ENCODE measurements around the gene NSD1. TPM values are rescaled to one million over a fixed set of nuclear protein-coding genes. Genes with fewer than 3 reads are reported as not detected.

Gene NSD1
- total RNA-seq, 4 donors from 2014 or later: 46.4 to 112 (median 50.1) TPM

DNA sequence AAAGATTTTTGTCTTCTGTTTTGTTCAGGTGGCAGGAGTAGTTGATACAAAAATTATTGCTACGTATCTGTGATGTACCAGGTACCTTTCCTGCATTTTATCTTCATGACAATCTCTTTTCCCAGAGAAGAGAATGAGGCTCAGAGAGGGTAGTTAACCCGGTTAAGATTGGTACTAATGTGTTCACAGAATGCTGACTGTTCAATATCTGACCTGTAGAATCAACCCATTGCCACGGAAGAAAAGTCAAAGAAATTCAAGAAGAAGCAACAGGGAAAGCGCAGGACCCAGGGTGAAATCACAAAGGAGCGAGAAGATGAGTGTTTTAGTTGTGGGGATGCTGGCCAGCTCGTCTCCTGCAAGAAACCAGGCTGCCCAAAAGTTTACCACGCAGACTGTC lies 158.2 kb downstream of the NSD1 start:
- Histone ChIP-seq H3K4me3 (no peak overlapping the region), H3K27me3 (no peaks in the 10 kb centered on the region), H3K9me3 (no peaks in the 10 kb centered on the region), H3K36me3 (peaks cover 0 to 98% (median 0%) of the 10 kb centered on the region in 3 donors), H3K4me1 (peaks cover 0 to 10% (median 8%) of the 10 kb centered on the region in 4 donors), H3K27ac (no peak overlapping the region)
- DNase-seq: no peak
- TF ChIP-seq POLR2A (IDR thresholded peaks at IDR 0.05): no peak
- TF ChIP-seq, protein P1, sequence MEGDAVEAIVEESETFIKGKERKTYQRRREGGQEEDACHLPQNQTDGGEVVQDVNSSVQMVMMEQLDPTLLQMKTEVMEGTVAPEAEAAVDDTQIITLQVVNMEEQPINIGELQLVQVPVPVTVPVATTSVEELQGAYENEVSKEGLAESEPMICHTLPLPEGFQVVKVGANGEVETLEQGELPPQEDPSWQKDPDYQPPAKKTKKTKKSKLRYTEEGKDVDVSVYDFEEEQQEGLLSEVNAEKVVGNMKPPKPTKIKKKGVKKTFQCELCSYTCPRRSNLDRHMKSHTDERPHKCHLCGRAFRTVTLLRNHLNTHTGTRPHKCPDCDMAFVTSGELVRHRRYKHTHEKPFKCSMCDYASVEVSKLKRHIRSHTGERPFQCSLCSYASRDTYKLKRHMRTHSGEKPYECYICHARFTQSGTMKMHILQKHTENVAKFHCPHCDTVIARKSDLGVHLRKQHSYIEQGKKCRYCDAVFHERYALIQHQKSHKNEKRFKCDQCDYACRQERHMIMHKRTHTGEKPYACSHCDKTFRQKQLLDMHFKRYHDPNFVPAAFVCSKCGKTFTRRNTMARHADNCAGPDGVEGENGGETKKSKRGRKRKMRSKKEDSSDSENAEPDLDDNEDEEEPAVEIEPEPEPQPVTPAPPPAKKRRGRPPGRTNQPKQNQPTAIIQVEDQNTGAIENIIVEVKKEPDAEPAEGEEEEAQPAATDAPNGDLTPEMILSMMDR (IDR thresholded peaks at IDR 0.05): no peak

DNA sequence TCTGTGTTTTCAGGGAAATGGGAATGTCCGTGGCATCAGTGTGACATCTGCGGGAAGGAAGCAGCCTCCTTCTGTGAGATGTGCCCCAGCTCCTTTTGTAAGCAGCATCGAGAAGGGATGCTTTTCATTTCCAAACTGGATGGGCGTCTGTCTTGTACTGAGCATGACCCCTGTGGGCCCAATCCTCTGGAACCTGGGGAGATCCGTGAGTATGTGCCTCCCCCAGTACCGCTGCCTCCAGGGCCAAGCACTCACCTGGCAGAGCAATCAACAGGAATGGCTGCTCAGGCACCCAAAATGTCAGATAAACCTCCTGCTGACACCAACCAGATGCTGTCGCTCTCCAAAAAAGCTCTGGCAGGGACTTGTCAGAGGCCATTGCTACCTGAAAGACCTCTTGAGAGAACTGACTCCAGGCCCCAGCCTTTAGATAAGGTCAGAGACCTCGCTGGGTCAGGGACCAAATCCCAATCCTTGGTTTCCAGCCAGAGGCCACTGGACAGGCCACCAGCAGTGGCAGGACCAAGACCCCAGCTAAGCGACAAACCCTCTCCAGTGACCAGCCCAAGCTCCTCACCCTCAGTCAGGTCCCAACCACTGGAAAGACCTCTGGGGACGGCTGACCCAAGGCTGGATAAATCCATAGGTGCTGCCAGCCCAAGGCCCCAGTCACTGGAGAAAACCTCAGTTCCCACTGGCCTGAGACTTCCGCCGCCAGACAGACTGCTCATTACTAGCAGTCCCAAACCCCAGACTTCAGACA lies 160.4 kb downstream of the NSD1 start:
- Histone ChIP-seq H3K4me1 (peaks cover 0 to 10% (median 9%) of the 10 kb centered on the region in 4 donors), H3K27ac (no peak overlapping the region), H3K36me3 (peaks cover 0 to 78% (median 0%) of the 10 kb centered on the region in 3 donors), H3K4me3 (no peak overlapping the region), H3K27me3 (no peaks in the 10 kb centered on the region), H3K9me3 (no peaks in the 10 kb centered on the region)
- DNase-seq: peak in 1 of 3 donors; percentile 14
- TF ChIP-seq, protein P1 (IDR thresholded peaks at IDR 0.05): no peak
- TF ChIP-seq POLR2A (IDR thresholded peaks at IDR 0.05): no peak

DNA sequence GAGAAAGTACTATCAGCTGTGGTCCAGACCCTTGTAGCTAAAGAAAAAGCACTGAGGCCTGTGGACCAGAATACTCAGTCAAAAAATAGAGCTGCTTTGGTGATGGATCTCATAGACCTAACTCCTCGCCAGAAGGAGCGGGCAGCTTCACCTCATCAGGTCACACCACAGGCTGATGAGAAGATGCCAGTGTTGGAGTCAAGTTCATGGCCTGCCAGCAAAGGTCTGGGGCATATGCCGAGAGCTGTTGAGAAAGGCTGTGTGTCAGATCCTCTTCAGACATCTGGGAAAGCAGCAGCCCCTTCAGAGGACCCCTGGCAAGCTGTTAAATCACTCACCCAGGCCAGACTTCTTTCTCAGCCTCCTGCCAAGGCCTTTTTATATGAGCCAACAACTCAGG lies 161.1 kb downstream of the NSD1 start:
- no peaks in the 10 kb centered on the region for H3K27me3 ChIP-seq
- H3K27ac ChIP-seq: no peak overlapping the region
- H3K9me3 ChIP-seq: no peaks in the 10 kb centered on the region
- H3K4me1 ChIP-seq: peaks cover 0 to 16% (median 9%) of the 10 kb centered on the region in 4 donors
- no peak overlapping the region for H3K4me3 ChIP-seq
- no peak for TF ChIP-seq POLR2A (IDR thresholded peaks at IDR 0.05)
- TF ChIP-seq, protein P1 (IDR thresholded peaks at IDR 0.05): no peak
- DNase-seq: peak in 1 of 3 donors; percentile 14
- H3K36me3 ChIP-seq: peaks cover 0 to 72% (median 0%) of the 10 kb centered on the region in 3 donors

DNA sequence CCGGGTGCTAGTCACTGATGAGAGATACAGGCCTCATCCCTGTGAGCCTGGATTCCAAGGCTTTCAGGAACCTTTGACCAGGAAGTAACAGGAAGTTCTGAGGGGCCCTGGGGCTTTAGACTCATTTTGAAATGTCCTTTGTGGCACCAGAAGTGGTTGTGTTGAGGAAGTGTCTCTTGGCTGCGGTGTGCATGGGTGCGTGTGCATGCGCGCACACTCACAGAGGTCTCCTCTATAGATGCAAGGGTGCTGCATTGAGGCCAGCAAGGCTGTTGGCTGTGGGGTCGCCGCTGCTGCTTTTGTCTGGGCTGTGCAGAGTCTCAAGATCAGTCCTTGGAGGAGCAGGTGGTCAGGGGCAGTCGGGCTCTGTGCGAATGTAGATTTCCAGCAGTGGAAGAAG lies 162.4 kb downstream of the NSD1 start:
- Histone ChIP-seq H3K36me3 (peaks cover 0 to 59% (median 0%) of the 10 kb centered on the region in 3 donors), H3K9me3 (no peaks in the 10 kb centered on the region), H3K4me3 (no peak overlapping the region), H3K4me1 (peaks cover 3 to 29% (median 16%) of the 10 kb centered on the region in 4 donors), H3K27ac (peak overlapping the region in 2 of 4 donors; percentile 6 to 15), H3K27me3 (no peaks in the 10 kb centered on the region)
- no peak for TF ChIP-seq POLR2A (IDR thresholded peaks at IDR 0.05)
- TF ChIP-seq, protein P1 (IDR thresholded peaks at IDR 0.05): no peak
- DNase-seq: peak in 1 of 3 donors; percentile 18

DNA sequence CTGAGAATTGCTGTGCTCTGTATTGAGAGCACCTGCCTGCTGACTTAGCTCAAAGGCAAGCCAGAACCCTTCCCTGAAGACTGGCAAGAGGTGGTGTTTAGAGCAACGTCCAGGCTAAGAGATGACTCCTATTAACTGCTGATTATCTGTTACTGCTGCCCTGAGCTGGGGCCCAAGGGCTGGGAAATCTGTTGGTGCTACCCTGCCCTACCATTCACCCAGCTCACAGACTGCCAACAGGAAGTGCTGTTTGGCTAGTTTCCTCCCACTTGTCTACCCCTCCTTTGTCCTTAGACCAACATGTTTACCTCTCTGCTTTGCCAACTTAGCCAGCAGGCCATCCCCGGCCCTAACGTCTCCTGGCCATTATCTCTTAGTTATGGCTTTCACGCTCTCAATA lies 163.0 kb downstream of the NSD1 start:
- Histone ChIP-seq H3K9me3 (no peaks in the 10 kb centered on the region), H3K27ac (peak overlapping the region in 1 of 4 donors; percentile 6), H3K36me3 (peaks cover 0 to 53% (median 0%) of the 10 kb centered on the region in 3 donors), H3K4me3 (no peak overlapping the region), H3K27me3 (no peaks in the 10 kb centered on the region), H3K4me1 (peaks cover 3 to 35% (median 21%) of the 10 kb centered on the region in 4 donors)
- peak in 1 of 3 donors; percentile 23 for DNase-seq
- TF ChIP-seq POLR2A (IDR thresholded peaks at IDR 0.05): no peak
- TF ChIP-seq, protein P1 (IDR thresholded peaks at IDR 0.05): no peak
